A673 (cell line): ENCODE data around the gene TRAM2. TPM values are rescaled to one million over a fixed set of nuclear protein-coding genes. Genes with fewer than 3 reads are reported as not detected.

Experiments
- BruUV-seq: library from RNA; stranded (reverse); fragments of 400-500 nt; replicated peaks from 2 replicates; lab custom pipeline; 2021; lab: Mats Ljungman, UMichigan
- CTCF ChIA-PET: fragments of 300-600 bp; sonication (Branson Sonifier 250); formaldehyde crosslinking; loops from one replicate; lab custom pipeline; 2022; ENCODE audit warnings: antibody characterized with exemption; lab: Charles Lee
- POLR2A ChIA-PET: fragments of 300-600 bp; sonication (Branson Sonifier 250); formaldehyde crosslinking; loops from one replicate; lab custom pipeline; 2022; ENCODE audit warnings: antibody characterized with exemption; ENCODE audit not compliant: low non-redundant PET; lab: Charles Lee
- DNase-seq: peaks from one replicate; pipeline ENCODE4 v3.0.0-alpha.2; 2015; ENCODE audit warnings: low spot score
- H3K27ac ChIP-seq: fragments of 200-600 bp; sonication (generic); 2 replicates; pipeline ENCODE4 v1.5.1; 2016; ENCODE audit warnings: mixed run types, low read depth, mild to moderate bottlenecking, mixed read lengths, antibody characterized with exemption, low read length; ENCODE audit not compliant: poor library complexity, severe bottlenecking
- H3K27me3 ChIP-seq: fragments of 200-600 bp; sonication (generic); replicated peaks from 2 replicates; pipeline ENCODE4 v1.6.1; 2017; ENCODE audit warnings: mixed run types, low read depth, mild to moderate bottlenecking, mixed read lengths, antibody characterized with exemption, low read length; ENCODE audit not compliant: insufficient read depth, poor library complexity
- H3K36me3 ChIP-seq: fragments of 200-600 bp; sonication (generic); 2 replicates; pipeline ENCODE4 v1.6.1; 2016; ENCODE audit warnings: mixed run types, mild to moderate bottlenecking, mixed read lengths, antibody characterized with exemption, low read length; ENCODE audit not compliant: insufficient read depth, poor library complexity, severe bottlenecking
- H3K4me1 ChIP-seq: fragments of 200-600 bp; sonication (generic); 2 replicates; pipeline ENCODE4 v1.6.1; 2017; ENCODE audit warnings: mixed run types, mild to moderate bottlenecking, mixed read lengths, antibody characterized with exemption, low read length; ENCODE audit not compliant: insufficient read depth, poor library complexity, severe bottlenecking
- H3K4me3 ChIP-seq: fragments of 200-600 bp; sonication (generic); 2 replicates; pipeline ENCODE4 v1.5.1; 2016; ENCODE audit warnings: low read depth, mixed run types, mild to moderate bottlenecking, mixed read lengths, low read length; ENCODE audit not compliant: poor library complexity, severe bottlenecking
- H3K9me3 ChIP-seq: fragments of 200-600 bp; sonication (generic); 2 replicates; pipeline ENCODE4 v1.6.1; 2016; ENCODE audit warnings: mixed run types, low read depth, mild to moderate bottlenecking, mixed read lengths, antibody characterized with exemption, low read length; ENCODE audit not compliant: poor library complexity, severe bottlenecking
- CTCF ChIP-seq: fragments of 300-800, 200-600 bp; sonication (generic); conservative IDR thresholded peaks from 2 replicates; pipeline ENCODE4 v1.5.1; 2017; ENCODE audit warnings: low read depth, mild to moderate bottlenecking, antibody characterized with exemption, low read length, moderate library complexity, mixed read lengths
- EZH2 ChIP-seq: fragments of 200-600 bp; sonication (generic); IDR thresholded peaks from 2 replicates; pipeline ENCODE4 v1.6.1; 2017; ENCODE audit warnings: borderline replicate concordance, low read depth, mild to moderate bottlenecking, mixed read lengths, antibody characterized with exemption, low read length; ENCODE audit not compliant: poor library complexity, severe bottlenecking
- intact Hi-C: fragments of 100-400 bp; cut with micrococcal nuclease; formaldehyde crosslinking; loops from one replicate; pipeline ENCODE4 v1.10.0; 2022; ENCODE audit not compliant: unreplicated experiment
- total RNA-seq: library from RNA; stranded (reverse); gene quantifications from 2 replicates; pipeline ENCODE4 v1.2.3, GENCODE V29; 2021

Gene TRAM2
- total RNA-seq, 1 experiment from 2014 or later, result 21.9 TPM

GRCh38 chr6:52550014-52550575 lies 26.8 kb downstream of the TRAM2 start:
- Histone ChIP-seq H3K27me3 (no peaks in the 10 kb centered on the region), H3K36me3 (no peaks in the 10 kb centered on the region), H3K27ac (no peak overlapping the region), H3K4me3 (no peak overlapping the region), H3K4me1 (peaks cover 52% of the 10 kb centered on the region), H3K9me3 (no peaks in the 10 kb centered on the region)
- DNase-seq, result peak; percentile 39
- ChIA-PET POLR2A (no interaction called here), CTCF (interaction anchor here (0.8 kb wide), 1 partner anchor 11 kb away, joined by 4 read pairs; no protein-coding TSS in a partner anchor)
- intact Hi-C loops, result no loop called here
- BruUV-seq, result no TSS peak
- TF ChIP-seq EZH2 (no peak), CTCF (no peak)

GRCh38 chr6:52549428-52549827 lies 27.4 kb downstream of the TRAM2 start:
- DNase-seq, result peak; percentile 94
- no TSS peak for BruUV-seq
- no peak overlapping the region for H3K4me3 ChIP-seq
- H3K27me3 ChIP-seq, result no peaks in the 10 kb centered on the region
- ChIA-PET CTCF (interaction anchor here (0.6 to 0.8 kb wide), 2 partner anchors 10 to 24 kb away, joined by 4 to 6 read pairs; no protein-coding TSS in a partner anchor), POLR2A (interaction anchor here (0.8 kb wide), 1 partner anchor 27 kb away, joined by 22 read pairs; no protein-coding TSS in a partner anchor)
- peaks cover 59% of the 10 kb centered on the region for H3K4me1 ChIP-seq
- H3K27ac ChIP-seq, result no peak overlapping the region
- no peaks in the 10 kb centered on the region for H3K36me3 ChIP-seq
- TF ChIP-seq CTCF, result no peak
- TF ChIP-seq EZH2, result no peak
- intact Hi-C loops, result no loop called here
- no peaks in the 10 kb centered on the region for H3K9me3 ChIP-seq

GRCh38 chr6:52548999-52549398 lies 27.9 kb downstream of the TRAM2 start:
- POLR2A ChIA-PET, result interaction anchor here (0.8 kb wide), 1 partner anchor 27 kb away, joined by 22 read pairs; no protein-coding TSS in a partner anchor
- Histone ChIP-seq H3K27ac (no peak overlapping the region), H3K9me3 (no peaks in the 10 kb centered on the region), H3K4me3 (no peak overlapping the region), H3K36me3 (no peaks in the 10 kb centered on the region), H3K27me3 (no peaks in the 10 kb centered on the region), H3K4me1 (peaks cover 63% of the 10 kb centered on the region)
- DNase-seq, result no peak
- CTCF ChIA-PET, result interaction anchor here (0.6 to 0.8 kb wide), 2 partner anchors 10 to 25 kb away, joined by 4 to 6 read pairs; no protein-coding TSS in a partner anchor
- intact Hi-C loops, result no loop called here
- no TSS peak for BruUV-seq
- TF ChIP-seq EZH2 (no peak), CTCF (no peak)
